ENCODE measurements around the gene ATM.

DNA sequence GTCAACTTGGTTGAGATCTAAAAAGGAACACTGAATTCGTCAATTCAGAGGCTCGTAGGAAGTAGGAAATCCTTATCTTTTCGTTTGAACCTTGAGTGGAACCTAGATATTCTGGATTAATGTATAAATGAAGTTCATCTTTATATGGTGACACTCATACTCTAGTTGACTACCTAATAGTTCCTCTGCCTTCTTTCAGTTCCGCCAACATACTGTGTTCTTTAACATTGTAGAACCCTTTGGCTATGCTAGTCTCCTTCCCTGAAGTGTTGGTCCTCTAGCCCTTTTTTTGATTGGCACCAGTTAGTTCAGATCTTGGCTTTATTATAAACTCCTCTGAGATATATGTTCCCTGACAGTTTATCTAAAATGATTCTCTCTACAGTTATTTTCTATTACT is 1.5 kb downstream of the ATM start:
- TF ChIP-seq POLR2AphosphoS5 (IDR thresholded peaks at IDR 0.05) (no peak), POLR2A (IDR thresholded peaks at IDR 0.05) (no peak)
- TF ChIP-seq, protein P1, sequence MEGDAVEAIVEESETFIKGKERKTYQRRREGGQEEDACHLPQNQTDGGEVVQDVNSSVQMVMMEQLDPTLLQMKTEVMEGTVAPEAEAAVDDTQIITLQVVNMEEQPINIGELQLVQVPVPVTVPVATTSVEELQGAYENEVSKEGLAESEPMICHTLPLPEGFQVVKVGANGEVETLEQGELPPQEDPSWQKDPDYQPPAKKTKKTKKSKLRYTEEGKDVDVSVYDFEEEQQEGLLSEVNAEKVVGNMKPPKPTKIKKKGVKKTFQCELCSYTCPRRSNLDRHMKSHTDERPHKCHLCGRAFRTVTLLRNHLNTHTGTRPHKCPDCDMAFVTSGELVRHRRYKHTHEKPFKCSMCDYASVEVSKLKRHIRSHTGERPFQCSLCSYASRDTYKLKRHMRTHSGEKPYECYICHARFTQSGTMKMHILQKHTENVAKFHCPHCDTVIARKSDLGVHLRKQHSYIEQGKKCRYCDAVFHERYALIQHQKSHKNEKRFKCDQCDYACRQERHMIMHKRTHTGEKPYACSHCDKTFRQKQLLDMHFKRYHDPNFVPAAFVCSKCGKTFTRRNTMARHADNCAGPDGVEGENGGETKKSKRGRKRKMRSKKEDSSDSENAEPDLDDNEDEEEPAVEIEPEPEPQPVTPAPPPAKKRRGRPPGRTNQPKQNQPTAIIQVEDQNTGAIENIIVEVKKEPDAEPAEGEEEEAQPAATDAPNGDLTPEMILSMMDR (IDR thresholded peaks at IDR 0.05): no peak
